Cerebellar cortex (tissue), 1 donor: ENCODE measurements around the gene SFPQ.
"Not testable (repeated sequence)": the region's sequence is repeated elsewhere in the genome, so short reads cannot be mapped to it uniquely, and the experiment has no call there.

Experiments
- DNase-seq: peaks from one replicate; pipeline ENCODE4 v3.0.0-alpha.2; 2015; ENCODE audit warnings: low spot score

The SFPQ gene, protein sequence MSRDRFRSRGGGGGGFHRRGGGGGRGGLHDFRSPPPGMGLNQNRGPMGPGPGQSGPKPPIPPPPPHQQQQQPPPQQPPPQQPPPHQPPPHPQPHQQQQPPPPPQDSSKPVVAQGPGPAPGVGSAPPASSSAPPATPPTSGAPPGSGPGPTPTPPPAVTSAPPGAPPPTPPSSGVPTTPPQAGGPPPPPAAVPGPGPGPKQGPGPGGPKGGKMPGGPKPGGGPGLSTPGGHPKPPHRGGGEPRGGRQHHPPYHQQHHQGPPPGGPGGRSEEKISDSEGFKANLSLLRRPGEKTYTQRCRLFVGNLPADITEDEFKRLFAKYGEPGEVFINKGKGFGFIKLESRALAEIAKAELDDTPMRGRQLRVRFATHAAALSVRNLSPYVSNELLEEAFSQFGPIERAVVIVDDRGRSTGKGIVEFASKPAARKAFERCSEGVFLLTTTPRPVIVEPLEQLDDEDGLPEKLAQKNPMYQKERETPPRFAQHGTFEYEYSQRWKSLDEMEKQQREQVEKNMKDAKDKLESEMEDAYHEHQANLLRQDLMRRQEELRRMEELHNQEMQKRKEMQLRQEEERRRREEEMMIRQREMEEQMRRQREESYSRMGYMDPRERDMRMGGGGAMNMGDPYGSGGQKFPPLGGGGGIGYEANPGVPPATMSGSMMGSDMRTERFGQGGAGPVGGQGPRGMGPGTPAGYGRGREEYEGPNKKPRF

DNA sequence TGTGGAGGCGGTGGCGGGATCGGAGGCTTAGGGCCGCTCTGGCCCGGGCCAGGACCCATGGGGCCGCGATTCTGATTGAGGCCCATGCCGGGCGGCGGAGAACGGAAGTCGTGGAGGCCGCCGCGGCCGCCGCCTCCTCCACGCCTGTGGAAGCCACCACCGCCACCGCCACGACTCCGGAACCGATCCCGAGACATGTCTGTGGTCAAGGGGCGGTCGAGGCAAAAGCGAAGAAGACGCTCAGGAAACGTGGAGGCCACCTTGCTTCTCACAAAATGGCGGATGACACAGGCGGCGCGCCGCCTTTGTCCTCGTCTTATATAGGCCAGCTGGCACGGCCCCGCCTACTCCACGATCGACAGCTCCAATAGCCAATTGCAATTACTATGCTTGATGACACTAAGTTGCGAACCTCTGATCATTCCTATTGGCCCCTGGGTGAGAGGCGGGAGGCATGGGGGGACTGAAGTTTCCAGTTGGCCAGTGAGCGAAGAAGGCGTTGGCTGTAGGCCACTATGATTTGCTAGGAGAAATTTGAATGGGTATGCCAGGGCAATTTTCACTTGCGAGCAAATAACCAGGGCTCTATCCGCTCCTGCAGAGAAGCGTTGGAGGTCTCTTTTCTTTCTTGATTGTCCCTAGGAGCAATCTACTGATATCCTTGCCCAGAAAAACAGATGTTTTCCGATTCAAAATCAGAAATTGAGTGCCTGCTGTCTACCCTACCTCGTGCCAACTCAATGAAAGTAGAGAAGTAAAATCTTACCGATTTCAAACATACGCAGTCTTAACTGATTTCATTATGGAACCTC lies at the start of gene SFPQ:
TSS of gene SFPQ (minus strand) at position 293 of the 812 bp plus-strand sequence. CDS start at position 197, 96 bp downstream.
- DNase-seq: peak; percentile 100

DNA sequence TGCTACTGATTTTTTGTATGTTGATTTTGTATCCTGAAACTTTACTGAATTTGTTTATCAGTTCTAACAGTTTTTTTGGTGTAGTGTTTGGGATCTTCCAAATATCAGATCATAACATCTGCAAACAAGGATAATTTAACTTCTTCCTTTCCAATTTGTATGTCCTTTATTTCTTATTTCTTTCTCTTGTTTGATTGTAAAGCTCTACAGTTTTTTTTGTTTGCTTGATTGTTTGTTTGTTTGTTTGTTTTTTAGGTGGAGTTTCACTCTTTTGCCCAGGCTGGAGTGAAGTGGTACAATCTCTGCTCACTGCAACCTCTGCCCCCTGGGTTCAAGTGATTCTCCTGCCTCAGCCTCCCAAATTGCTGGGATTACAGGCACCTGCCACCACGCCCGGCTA lies 43.8 kb upstream of the SFPQ start:
- not testable (repeated sequence) for DNase-seq

- no peak for DNase-seq
Observed at GRCh38 chr1:35231287-35231686, 38.3 kb upstream of the SFPQ start.

DNA sequence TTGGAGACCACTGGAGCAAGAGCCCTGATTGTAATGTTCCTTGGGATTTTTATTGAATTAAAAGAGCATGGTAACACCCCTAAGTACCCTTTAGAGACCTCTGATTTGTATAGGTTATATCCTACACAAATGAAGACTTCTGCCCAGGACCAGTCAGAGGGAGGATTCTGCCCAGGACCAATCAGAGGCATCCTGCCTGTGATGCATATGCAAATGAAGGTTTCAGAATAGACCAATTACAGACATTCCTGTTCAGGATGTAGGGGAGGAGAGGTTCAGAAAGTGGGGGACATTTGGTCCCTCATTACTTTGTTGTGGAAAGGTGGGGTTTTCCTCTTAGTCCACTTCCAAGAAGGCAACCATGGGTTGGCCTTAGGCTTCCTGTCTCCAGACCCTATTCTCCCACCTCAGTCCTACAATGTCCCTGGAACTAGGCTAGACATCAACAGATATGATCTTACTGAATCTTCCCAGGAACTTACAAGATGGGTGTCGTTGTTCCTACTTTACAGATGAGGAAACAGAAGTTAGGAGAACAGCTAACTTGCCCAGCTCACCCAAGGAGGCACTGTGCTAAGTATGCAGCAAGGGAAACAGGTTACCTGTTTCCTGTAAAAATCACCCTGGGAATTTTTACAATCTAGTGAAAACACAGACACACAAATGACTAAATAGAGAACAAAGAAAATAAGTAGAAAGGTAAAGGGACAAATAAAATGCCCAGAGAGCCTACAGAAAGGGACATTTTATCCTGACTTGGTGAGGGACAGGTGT lies 36.8 kb upstream of the SFPQ start:
- DNase-seq: no peak

DNA sequence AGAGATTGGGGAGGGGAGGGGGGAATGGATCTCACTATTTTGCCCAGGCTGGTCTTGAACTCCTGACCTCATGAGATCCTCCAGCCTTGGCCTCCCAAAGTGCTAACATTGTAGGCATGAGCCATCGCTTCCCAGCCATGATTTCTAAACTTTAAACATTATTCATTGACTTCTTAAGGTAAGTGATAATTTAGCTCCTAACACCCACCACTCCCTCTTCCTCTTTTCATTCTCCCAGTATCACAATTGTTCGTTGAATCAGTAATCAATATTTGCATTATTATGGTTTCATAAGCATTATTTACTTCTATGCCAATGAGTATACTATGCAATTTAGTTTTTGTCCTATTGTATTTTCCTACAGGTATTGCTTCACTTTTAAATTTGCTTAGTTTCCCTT lies 33.6 kb upstream of the SFPQ start:
- no peak for DNase-seq

DNA sequence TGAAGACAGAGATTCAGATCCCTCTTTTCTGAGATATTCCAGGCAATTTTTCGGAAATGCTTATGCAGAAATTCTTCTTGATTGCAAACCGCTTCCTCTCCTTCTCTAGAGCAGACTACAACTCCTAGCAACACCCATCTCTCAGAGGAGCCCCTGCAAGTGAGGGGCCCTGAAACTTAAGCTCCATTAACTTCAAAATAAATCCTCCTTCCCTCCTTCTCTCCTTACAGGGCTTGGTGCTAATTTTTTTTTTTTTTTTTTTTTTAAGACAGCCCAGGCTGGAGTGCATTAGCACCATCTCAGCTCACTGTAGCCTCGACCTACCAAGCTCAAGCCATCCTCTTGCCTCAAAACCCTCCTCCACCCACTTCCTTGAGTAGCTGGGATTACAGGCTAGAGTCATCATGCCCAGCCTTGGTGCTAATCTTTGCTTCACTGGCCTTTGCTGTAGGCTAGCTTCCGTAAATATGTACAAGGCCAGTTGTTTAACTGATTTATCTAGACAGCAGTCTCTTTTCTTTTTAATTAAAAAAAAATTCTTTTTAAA lies 30.2 kb upstream of the SFPQ start:
- DNase-seq: no peak

- no peak for DNase-seq
Observed at GRCh38 chr1:35222322-35223083, 29.6 kb upstream of the SFPQ start.

- DNase-seq: peak; percentile 20
Observed at GRCh38 chr1:35220976-35221375, 28.0 kb upstream of the SFPQ start.

DNA sequence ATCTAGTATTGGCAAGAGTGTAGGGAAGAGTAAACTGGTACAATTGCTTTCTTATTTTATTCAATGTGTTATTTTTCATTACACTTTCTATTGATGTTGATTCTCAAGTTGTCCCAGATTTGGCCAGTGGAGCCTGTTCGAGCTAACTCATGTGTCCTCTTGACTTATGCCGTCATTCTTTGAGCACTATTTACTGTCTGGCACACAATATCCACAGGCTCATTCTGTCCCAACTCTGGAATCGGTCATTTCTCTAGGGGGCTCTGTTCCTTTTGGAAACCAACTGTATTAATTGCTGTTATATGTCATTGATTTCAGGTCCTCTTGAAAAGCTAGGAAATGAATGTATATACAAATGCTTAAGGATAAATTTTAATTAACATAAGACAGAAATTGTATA lies 22.4 kb upstream of the SFPQ start:
- no peak for DNase-seq

DNA sequence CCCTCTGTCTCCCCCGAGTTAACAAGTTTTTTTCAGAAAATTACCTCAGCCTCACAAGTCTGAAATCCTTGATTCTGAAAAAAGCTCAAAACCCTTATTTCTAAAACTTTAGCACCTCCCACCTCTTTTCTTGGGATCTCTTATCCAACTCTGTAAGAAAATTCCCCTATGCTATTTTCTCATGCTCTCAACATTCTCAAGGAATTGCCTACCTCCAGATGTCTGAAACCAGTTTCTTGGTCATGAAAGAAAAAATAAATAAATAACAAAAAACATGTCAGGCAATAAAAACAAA lies 18.1 kb upstream of the SFPQ start:
- no peak for DNase-seq

GRCh38 chr1:35210321-35211119 lies 17.6 kb upstream of the SFPQ start:
- no peak for DNase-seq

DNA sequence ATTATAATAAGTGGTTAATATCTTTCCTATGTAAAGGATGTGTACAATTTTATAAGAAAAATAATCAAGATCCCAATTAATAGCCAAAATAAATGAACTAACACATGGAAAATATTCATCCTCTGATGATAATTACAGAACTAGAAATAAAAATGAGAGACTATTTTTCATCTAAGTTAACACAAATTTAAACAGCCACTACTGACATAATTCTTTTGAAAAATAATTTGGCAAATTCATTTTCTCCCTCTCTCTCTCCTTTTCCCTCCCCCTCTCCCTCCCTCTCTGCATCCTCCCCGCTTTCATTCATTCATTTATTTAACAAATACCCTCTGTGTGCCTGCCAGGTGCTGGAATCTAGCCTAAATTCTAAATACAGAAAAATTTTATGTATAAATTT lies 10.3 kb upstream of the SFPQ start:
- no peak for DNase-seq

DNA sequence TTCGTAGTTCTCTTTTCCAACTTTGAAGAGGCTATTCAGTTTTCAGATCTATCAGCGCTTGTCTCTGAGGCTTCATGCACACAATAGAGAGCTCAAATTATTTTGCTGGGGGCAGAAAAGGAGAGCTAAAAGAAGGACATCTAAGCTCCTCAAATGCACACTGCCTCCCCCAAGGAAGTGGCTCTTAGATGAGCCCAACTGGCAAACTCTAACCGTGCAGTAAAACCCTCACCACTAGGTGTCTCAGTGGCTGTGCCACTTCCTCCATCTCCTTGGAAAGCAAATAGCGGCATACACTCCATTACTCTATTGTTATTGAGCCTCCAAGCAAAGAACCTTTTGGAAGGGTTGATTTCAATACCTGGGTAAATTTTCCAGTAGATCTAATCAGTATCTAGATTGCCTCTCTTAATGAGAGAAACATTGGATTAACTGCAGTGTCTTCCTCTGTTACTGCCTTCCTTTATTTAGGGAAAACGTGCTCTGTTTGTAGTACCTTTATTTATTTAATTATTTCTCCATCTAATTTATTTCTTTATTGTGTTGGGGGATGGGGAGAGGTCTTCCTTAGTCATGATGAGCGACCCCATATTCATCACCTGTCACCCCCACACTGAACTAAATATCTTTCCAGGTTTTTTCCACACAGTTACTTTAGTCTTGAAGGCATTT lies 9.2 kb upstream of the SFPQ start:
- peak; percentile 88 for DNase-seq

GRCh38 chr1:35201631-35202030 lies 8.7 kb upstream of the SFPQ start:
- no peak for DNase-seq

DNA sequence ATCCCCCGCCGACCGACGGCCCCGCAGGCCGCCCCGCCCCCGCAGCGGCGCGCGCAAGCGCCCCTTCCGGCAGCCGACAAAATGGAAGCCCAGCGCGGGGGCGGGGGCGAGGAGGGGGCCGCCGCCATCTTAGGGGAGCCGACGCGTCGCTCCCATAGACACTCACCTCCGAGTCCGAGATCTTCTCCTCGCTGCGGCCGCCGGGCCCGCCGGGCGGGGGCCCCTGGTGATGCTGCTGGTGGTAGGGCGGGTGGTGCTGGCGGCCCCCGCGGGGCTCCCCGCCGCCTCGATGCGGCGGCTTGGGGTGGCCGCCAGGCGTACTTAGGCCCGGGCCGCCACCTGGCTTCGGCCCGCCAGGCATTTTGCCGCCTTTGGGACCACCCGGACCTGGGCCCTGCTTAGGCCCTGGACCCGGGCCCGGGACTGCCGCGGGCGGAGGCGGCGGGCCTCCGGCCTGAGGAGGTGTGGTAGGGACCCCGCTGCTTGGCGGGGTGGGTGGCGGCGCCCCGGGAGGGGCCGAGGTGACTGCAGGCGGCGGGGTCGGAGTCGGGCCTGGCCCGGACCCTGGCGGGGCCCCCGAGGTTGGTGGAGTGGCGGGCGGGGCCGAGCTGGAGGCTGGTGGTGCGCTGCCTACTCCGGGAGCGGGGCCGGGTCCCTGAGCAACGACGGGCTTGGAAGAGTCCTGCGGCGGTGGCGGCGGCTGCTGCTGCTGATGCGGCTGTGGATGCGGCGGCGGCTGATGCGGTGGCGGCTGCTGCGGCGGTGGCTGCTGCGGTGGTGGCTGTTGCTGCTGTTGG lies 691 bp downstream of the SFPQ start:
- DNase-seq: peak; percentile 64

- no peak for DNase-seq
Observed at GRCh38 chr1:35191429-35192055, 1.4 kb downstream of the SFPQ start.

- DNase-seq: no peak
Observed at GRCh38 chr1:35190784-35191183, 2.2 kb downstream of the SFPQ start.
